Erythroblast (primary cell): ENCODE results near the gene FANCI.

Source experiments
- GATA1 ChIP-seq: IDR thresholded peaks from 2 replicates; pipeline ENCODE4 v1.6.1; 2011; ENCODE audit warnings: low read depth, mild to moderate bottlenecking, control low read depth, low read length, moderate library complexity
- POLR2A ChIP-seq: IDR thresholded peaks from 2 replicates; pipeline ENCODE4 v1.6.1; 2011; ENCODE audit warnings: mild to moderate bottlenecking, low read length

DNA sequence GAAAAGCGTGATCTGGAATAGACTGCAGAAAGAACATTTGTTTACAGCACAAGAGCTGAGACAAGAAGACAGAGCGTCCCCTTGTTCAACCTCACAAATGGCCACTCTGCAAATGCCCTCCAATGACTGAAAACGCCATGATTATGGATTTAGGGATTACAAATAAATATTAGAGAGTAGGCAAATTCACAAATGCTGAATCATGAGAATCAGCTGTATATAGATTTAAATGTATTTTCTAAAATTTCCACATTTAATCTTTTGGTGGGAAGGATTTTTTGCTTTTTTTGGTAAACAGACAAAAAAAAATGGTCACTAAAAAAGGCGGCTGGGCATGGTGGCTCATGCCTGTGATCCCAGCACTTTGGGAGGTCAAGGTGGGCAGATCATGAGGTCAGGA is 101.5 kb downstream of the FANCI start:
- TF ChIP-seq POLR2A, result no peak
- TF ChIP-seq GATA1, result no peak
